ENCODE results near the gene PCSK2.

PCSK2 gene

DNA sequence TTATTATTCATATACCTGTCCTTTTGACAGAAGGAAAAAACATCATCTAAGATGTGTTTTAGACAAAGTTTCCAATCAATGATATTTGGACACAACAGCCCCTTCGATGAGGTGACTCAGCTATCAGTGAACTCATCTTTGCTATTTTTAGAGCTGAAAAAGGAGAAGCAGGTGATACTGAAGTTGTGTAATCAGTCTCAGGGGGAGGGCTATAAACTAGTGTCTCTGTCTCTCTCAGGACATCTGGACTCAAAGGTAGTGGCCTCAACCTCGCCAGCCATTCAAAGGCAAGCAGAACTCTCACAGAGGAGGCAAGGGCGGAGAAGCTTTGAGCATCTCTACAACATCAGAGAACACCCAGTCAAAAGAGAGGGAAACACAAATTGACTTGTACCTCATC lies 168.9 kb downstream of the PCSK2 start:
- no peak for DNase-seq (ENCODE audit: low spot score)

DNA sequence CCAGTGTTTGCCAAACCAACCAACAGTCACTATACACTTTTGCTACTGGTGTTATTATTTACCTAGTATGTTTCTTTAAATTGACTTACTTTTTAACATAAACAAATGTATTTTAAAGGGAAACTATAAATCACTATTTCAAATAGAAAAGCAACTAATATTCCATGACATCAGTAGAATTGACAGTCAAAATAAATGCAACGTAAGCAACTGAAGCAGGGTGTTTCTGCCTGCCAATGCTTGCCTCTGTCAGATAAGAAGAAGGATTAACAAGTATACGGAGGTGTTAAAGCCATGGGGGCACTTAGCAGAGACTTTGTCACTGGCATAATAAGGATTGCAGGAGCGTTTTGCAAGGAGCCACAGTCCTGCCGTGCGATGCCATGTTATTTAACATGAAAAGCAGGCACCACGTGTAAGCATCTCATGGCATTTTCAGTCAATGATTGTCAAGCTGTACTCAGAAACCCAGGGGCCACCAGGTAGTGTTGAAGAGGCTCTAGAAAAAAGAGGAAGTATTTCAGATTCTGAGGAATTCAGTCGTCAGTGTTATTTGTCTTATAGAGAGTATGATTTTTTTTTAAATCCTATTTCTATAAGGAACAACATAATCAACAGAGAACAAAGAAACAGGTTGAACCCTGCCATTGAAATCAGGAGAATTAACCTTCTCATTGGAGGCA lies 172.6 kb downstream of the PCSK2 start:
- DNase-seq (ENCODE audit: low spot score): no peak

DNA sequence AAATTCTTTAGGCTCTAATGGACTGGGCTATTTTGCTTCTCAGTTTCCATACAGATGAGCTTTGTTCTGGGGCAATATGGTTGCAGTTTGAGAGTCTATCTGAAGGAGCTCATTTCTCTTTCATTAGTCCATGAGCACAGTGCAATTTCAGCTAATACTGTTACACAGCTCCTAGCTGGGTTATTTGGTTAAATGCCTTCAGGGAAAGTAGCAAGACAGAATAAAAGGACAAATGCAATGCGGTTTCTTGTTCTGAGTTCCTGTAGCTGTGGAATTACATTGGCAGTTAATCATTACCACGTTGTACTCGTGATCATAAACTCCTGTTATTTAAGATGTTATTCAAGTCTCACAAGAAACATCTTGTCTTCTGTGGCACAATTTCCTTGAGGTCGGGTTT lies 176.6 kb downstream of the PCSK2 start:
- DNase-seq (ENCODE audit: low spot score): no peak

DNA sequence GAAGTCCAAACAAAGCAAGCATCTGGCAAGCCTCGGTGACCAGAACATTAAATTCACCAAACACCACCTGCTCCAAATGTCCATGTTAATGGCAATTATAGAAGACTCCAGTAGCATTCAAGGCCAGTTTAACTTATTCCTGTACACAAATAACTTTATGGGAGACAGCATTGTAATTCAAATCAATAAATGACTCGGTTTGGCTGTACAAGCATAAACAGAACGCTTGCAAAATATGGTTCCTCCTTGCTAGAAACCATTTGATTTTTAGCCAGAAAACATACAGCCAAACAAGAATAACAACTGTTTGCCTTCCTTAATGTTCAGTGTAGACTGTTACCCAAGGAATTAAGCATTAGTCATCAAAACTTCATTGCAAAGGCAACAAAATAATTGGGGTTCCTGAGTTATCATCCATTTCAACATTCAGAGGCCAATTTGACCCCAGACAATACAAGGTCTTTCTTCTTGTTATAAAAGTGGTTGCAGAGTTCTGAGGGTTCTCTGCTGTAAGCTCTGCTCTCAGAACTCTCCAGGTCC lies 179.3 kb downstream of the PCSK2 start:
- DNase-seq (ENCODE audit: low spot score): no peak

DNA sequence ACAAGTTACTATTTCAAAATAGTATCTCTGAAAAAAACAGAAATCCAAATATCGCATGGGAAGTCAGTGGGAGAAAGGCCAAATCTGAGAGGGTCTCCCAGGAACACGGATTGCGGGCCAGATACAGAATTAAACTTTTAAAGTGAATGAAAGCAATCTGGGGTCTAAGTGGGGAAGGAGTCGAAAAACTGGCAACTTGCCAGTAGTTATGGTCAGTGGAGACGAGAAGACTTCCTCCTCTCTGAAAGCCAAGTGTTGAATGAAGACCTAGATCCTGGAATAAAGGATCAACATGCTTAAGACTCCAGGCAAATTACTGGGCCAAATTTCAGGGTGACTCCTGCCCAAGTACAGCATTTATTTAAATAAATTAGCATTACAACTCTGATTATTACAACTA lies 180.7 kb downstream of the PCSK2 start:
- no peak for DNase-seq (ENCODE audit: low spot score)

DNA sequence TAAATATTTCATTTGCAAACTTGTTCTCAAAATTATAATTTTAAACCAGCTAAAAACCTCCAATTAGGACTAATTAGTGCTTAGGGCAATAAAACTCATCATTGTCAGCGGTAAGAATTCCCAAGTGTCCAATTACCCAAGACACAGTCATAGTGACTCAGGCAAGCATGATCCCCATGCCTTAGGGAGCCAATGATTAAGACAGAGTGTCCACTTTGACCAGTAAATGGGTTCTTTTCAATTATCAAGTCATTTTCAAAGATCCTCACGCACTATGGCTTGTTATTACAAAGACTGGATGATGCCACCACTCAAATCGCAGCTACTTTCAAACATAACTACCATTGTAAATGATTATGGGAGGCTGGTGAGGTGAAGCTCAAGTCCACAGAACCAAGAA lies 190.4 kb downstream of the PCSK2 start:
- no peak for DNase-seq (ENCODE audit: low spot score)

DNA sequence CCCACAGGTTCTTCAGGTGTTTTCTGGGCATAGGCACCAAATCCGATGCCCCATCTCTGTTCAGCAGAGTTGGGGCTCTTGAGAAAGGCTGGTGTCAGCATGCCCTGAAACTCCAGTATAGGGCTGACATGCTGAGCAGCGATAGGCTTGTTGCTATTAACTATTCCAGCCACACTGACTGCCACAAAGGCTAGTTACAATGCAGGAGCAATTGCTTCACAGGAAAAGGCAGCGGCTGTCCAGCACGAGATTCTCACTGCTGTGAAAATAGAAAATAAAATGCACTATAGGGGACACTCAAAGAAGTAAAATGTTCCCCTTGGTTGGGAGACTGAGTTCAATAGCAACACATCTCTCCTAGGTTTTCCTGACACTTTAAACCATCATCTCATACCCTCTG lies 191.9 kb downstream of the PCSK2 start:
- DNase-seq (ENCODE audit: low spot score): no peak

DNA sequence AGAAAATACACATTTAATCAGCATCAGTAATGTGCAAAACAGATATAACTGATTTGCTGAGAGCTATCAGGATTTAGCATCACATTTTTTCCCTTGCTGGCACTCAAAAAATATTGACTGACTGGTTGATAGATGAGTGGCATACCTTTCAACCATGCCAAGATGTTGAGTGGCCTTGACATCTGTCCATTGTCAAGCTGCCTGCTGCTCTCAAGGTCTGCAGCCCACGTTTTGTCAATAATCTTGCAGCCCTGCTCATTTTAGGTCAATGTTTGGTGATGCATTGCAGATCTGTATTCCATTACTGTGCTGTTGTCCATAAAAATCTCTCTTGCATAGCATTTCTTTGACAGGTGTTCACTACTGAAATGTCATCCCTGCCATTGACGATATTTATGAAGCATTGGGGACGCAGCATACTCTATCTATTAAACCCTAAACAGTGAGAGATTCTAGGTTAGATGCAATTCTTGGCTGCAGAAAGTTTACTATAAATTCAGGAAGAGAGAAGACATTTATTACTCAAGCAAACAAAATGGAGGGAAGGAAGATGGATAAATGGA lies 192.7 kb downstream of the PCSK2 start:
- no peak for DNase-seq (ENCODE audit: low spot score)

DNA sequence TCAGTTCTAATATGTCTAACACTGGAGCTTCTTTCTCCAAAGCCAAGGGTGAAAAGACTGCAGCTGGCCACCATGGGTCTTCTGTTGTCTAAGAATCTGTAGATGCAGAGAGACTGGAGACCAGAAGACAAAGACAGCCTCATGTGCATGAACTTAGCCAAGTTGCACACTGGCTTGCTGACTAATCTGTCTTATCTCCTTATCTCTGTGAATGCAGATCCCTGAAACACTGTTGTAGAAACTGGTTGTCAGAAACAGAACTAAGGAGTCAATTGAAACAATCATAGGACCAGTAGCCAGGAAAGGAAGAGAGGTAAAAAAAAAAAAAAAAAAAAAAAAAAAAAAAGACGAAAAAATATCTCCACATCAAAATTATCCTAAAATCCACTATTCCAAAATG lies 194.7 kb downstream of the PCSK2 start:
- no peak for DNase-seq (ENCODE audit: low spot score)

DNA sequence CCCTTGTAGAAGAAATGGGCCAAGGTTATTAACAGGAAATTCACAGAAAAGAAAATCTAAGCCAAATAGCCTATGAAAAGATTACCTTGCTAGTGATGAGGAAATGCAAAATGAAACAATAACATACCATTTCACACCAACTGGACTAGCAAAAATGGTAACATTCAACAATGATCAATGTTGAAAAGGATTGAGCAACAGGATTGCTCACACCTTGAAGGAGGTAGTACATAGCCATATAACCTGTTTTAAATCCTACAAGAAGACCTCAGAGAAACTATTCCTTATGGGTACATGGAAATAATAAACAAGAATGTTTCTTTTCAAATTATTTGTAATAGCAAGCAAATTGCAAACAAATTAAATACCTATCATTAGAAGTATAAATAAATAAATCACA lies 196.9 kb downstream of the PCSK2 start:
- DNase-seq (ENCODE audit: low spot score): no peak

DNA sequence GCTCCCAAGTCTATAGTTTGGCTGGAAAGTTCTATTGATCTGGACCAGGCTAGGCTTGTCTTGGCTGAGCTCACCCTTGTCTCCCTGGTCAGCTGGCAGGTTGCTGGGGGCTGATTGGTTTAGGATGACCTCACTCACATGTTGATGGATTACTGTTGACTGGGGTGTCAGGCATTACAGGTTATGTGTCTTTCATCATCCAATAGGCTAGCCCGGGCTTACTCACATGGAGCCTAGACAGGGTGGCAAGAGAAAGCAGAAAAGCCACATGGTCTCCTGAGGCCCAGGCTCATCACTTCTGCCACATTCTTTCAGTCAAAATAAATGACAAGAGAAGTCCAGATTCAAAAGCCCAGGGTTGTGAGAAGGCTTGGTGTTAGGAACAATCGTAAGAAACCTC lies 200.8 kb downstream of the PCSK2 start:
- DNase-seq (ENCODE audit: low spot score): no peak

DNA sequence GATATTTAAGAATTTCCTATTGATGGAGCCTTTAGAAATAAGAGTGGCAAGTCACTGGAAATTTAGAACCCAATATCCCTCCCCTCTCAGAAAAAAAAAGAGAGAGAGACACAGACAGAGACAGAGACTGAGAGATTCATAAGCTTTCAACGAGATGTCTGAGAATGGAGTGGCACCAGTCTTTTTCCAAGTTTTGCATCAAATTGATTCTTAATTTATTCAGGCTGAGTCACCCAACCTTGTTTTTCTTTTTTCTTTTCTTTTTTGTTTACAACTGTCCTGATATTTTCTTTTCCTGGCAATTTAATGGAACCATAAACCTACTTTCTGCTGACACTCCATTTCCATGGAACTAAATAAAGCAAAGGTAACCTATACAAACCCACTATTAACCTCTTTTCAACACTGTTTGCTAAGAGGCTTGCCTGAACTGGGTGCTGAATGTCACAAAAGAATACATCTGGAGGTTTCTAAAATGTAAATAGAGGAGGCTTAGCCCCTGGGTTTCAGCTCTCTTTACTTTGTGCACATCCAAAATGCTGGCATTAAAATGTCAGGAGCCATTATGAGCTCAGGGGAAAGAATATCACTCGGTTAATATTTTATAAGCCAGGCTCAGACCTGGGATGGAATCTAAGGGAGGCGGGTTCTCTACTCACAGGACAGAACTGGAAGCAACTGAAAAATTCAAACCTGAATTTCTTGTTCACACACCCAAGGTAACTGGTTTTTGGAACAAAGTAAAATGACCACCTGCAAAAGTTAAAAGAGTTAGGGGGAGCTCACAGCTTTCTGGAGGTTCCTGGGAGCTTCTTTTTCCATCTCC lies 203.5 kb downstream of the PCSK2 start:
- no peak for DNase-seq (ENCODE audit: low spot score)

DNA sequence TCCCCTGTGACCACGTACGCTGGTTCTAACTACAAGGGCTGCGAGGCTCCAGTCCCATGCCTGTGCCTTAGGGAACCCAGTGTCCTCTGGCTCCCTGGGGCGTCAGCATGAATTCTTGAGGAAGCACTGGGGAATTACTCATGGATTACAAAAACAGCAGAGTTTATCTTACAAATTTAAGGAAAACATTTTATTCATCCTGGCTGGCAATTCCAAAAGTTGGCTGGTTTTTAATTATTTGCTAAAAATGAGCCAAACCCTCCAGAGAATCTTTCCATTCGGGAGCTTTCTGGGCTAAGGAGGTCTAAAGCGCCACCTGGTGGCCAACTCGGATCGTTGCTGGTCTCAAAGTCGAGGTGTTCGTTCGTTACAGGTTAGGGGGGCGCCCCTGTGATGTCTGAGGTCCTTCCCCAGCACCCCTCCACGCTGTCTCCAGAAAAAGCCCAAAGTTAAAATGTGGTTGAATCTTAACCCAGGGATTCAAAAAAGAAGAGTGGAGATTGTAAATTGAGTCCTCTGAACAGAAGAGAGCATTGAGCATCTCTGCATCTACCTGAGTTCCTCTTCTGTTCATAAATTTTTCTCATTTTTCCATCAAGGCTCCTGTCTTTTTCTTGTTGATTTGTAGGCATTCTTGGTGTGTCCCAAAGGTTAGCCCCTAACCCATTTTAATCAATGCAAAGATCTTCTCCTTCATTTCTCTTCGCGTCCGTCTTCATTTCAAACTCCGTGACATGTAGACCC lies 205.0 kb downstream of the PCSK2 start:
- peak; percentile 54 for DNase-seq (ENCODE audit: low spot score)

DNA sequence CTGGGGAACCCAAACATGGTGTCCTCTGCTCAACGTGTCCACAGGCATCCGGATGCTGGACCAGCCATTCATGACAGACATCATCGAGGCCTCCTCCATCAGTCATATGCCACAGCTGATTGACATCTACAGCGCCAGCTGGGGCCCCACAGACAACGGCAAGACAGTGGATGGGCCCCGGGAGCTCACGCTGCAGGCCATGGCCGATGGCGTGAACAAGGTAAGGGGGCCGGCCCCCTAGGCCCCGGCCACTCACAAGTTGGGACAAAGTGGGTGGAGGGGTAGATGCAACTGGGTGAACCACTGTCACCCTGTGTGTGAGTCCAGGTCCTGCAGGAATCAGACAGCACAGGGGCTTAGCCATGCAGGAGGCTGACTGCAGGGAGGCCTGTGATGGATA lies 209.8 kb downstream of the PCSK2 start:
- no peak for DNase-seq (ENCODE audit: low spot score)

DNA sequence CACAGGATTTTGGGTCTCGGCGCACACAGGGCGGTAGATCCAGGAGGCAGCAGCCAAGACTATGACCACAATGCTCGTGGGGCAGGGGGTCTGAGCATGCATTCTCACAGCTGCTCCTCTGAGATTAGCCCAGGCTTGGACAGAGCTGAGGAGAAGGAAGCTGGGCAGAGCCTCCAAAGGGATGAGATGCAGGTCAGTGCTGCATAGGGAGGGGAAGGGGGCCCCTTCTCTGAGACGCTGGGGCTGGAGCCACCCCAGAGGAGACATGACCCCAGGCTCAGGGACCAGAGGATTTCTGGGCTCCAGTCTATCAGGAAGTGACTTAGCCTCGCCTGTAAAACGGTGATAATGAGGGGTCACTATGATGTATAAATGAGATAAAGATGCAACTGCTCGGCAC lies 210.4 kb downstream of the PCSK2 start:
- DNase-seq (ENCODE audit: low spot score): no peak

DNA sequence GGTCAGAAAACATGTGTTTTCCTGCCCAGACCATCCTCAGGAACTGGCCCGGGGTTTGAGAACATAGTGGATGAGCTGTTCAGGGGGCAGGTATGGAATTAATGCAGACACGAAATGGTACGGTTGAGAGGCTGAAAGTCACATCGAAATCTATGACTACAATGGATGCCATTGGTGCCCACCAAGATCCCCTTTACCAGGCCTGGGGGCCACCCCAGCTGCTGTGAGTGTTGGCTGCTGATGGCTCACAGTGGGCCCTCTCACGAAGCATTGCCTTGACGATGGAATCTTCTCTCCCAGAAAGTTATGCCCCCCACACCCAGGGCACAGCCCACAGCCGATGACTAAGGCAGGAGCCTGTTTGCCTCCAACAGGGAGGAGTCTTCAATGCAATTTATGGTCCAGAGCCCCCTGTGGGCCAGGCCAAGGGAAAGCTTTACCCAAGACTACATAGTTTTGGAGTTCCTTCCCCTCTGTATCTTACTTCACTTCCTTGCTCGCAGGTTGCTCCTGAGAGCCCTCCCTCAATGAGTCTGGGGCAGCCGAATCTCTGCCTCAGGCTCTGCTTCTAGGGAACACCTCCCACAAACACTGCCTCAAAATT lies 211.7 kb downstream of the PCSK2 start:
- no peak for DNase-seq (ENCODE audit: low spot score)

DNA sequence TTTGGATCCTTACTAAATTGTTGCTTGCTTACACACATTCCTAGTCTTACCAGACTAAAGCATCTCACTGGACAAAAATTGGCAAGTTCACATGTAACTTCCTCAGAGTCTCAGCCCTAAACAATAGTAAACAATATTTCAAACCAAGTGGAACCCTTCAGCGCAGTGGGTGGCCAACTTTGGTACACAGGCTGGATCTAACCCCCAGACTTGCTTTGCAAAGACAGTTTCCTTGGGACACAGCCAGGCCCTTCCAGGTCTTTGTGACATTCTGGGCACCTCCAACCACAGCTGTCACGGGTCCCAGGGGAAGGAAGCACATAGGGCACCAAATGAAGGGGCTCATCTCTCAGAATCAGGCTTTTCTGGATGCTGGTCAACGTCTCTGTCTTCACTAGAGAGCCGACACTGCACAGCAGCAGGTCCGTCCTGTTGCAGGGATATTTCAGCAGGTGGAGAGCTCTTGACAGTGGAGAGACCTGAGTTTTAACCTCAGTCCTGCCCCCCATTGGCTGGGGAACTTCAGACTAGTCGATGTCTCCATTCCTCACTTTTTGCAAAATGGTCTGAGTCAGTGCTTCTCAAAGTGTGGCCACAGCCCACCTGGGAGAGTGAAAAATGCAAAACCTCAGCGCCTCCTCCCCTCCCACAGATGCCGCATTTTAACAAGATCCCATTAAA lies 212.9 kb downstream of the PCSK2 start:
- DNase-seq (ENCODE audit: low spot score): no peak

DNA sequence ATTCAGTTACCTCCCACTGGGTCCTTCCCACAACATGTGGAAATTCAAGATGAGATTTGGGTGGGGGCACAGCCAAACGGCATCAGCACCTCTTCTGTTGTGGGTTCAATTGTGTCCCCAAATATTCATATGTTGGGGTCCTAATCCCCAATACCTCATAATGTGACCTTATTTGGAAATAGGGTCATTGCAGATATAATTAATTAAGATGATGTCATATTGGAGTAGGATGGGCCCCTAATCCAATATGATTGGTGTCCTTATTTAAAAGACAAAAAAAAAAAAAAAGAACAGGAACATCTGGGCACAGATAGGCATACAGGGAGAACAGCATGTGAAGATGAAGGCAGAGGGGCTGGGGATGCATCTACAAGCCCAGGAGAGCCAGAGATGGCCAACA lies 214.9 kb downstream of the PCSK2 start:
- DNase-seq (ENCODE audit: low spot score): no peak

DNA sequence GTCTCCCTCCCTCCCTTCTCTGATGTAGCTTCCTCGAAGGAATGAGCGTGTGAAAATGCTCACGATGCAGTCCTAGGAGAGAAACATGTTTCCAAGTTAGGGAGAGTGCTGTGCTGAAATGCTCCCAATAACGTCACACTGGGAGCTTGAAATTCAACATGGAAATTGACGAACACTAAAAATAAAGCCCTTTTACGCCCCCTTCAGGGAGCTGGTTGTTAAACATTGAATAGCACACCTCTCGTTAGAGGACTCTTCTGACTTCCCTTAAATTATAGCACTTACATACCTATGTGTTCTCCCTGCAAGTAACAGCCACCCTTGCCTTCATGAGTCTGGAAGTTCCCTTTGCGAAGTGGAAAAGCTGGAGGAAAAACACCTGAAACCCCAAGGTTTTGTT lies 215.7 kb downstream of the PCSK2 start:
- DNase-seq (ENCODE audit: low spot score): no peak

DNA sequence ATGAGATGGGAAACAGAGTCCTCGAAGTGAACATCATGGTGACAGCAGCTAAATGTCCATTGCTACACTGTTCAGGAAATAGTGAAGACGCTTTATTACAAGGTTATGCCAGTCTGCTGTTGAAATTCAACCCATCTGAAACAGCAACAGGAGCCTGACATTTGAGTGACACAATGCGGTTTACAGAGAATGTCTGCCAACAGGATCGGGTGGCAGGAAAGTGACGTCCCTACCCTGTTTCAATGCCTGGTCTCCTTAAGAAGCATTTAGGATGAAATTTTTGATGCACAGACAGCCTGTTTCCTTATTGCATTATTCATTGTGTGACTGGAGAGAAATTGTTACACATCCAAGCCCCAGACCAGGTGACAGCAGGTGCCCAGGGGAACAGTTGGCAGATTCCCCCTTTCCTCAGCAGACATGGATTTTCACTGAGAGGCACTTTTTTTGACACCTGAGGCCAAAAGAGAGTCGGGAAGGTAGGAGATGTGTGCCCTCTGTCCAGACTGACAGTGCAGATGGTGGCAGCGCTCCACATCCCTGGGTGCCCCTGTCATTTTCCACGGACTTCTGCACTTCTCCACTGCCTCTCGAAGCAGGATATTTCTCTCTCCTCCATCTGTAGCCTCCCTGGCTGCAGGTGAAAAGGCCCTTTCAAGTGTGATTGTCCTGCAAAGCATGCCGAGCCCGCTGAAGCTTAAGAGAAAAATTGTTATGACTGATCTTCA lies 216.5 kb downstream of the PCSK2 start:
- DNase-seq (ENCODE audit: low spot score): no peak

DNA sequence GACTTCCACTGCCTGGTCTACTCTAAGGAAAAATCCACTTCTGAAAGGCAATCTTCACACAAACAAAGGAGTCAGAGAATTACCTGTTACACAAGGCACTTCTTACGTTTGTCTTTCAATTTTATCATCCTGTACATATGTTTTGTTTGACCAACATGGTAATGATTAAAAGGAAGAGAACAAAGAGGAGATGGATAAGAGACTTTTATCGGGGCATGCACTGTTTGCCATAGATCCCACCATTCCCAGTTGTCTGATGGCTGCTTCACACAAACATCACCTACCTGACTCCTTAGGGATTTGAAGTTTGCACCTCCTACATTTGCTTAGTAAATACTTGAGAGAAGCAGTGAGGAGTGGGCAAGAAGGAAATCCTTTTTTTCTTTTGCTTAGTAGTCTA lies 217.3 kb downstream of the PCSK2 start:
- no peak for DNase-seq (ENCODE audit: low spot score)

All from hepatic stellate cell (primary cell).